ENCODE data around the gene HAUS8. TPM values are rescaled to one million over a fixed set of nuclear protein-coding genes. Genes with fewer than 3 reads are reported as not detected.
"Not testable (repeated sequence)": the region's sequence is repeated elsewhere in the genome, so short reads cannot be mapped to it uniquely, and the experiment has no call there.

The HAUS8 gene
- total RNA-seq, 1 experiment from 2014 or later: 16.1 TPM

DNA sequence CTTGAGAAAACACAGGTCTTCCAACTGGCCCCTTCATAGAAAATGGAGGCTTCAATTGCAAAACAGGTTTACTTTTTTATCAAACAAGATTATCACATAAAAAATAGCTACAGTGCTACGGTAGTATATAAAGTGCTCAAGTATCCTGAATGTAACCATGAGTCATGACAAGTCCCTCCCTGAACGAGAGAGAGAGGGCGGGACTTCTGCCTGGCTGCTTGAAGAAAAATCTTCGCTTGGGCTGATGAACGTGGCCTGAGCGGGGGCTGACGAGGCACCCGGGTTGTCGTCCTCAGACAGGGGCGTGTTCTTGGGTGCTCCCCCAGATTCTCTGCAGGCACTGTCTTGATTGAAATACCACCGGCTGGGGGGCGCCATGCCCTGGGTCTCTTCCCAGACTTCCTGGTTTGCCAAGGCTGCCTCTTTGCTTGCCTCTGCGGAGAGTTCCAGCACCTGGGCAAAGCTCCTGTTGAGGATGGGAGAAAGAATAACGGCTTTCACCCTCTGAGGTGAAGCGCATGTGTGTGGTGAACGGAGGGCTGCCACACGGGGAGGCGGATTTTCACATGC, 25.5 kb downstream of the HAUS8 start:
- in situ Hi-C loops (cut with HindIII; ENCODE audit: low sequenced_read_pairs): no loop called here
- DNase-seq (ENCODE audit: low spot score): no peak

GRCh38 chr19:17048885-17049453, 26.3 kb downstream of the HAUS8 start:
- DNase-seq (ENCODE audit: low spot score): no peak
- in situ Hi-C loops (cut with HindIII; ENCODE audit: low sequenced_read_pairs): no loop called here

DNA sequence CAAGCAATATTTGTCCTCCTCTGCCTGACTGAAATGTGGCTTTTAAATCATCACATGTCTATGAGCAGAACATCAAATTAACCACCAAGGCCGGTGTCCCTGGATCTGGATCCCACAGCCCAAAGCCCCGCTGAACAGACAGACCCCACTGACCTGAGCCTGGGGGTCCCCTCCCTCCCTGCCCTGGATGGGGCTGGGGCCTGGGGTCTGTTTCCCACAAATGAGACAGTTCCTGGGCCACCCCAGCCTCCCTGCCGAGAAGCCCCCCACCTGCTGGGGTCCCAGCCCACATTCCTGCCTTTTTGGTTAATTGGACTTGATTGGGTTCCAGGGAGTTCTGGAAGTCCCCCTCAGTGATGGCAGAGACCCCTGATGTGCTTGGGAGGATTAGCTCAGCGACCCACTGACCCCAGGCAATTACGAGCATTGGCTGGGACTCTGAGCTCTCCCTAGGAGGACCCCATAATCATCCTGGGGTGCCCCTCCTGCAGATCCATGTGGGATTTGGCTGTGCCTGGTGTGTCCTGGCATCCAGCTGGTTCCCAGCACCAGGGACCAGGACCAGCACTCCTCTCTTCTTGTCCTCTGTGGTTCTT, 29.2 kb downstream of the HAUS8 start:
- in situ Hi-C loops (cut with HindIII; ENCODE audit: low sequenced_read_pairs): no loop called here
- no peak for DNase-seq (ENCODE audit: low spot score)

DNA sequence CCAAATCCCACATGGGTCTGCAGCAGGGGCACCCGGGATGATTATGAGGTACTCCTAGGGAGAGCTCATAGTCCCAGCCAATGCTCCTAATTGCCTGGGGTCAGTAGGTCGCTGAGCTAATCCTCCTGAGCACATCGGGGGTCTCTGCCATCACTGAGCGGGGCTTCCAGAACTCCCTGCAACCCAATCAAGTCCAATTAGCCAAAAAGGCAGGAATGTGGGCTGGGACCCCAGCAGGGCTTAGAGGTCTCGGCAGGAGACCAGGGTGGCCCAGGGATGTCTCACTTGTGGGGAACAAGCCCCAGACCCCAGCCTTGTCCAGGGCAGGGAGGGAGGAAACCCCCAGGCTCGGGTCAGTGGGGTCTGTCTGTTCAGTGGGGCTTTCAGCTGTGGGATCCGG, 31.5 kb downstream of the HAUS8 start:
- in situ Hi-C loops (cut with HindIII; ENCODE audit: low sequenced_read_pairs): no loop called here
- DNase-seq (ENCODE audit: low spot score): no peak

DNA sequence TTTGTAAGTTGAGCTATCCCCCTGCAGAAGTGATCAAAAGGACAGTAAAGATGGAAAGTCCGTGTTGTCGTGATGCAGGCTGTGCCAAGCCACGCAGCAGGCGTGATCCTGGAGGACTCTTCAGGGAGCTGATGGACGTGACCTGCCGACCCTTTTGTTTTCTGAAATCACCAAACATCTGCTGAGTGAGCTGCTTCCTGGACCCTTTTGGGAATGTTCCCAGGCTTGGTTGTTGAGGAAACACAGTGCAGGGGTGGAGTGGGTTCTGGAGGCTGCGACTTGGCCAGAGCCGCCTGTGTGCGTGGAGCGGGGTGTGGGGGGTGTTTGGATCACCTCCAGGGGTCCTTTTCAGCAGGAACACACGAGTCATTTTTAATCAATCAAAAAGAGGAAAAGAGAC, 33.3 kb downstream of the HAUS8 start:
- in situ Hi-C loops (cut with HindIII; ENCODE audit: low sequenced_read_pairs): no loop called here
- DNase-seq (ENCODE audit: low spot score): no peak

- in situ Hi-C loops (cut with HindIII; ENCODE audit: low sequenced_read_pairs): no loop called here
Observed at GRCh38 chr19:17037966-17038500, 37.2 kb downstream of the HAUS8 start.

DNA sequence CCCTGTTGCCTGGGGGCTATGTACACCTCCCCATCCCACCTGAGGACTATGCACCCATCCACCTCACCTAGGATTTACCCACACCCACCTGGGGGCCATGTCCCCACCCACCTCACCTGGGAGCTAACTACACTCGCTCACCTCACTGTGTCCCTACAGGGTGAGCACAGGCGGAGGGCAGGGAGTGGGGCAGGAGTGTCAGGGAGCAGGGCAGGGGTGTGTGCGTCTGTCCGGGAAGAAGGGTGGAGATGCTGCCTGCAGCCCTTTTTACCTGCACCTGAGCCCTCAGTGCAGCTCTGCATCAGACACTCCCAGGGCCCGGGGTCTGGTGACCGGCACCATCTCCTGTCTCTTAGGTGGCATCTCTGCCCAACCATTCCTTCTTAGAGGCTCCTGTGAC, 38.1 kb downstream of the HAUS8 start:
- in situ Hi-C loops (cut with HindIII; ENCODE audit: low sequenced_read_pairs): no loop called here
- DNase-seq (ENCODE audit: low spot score): no peak

More at GRCh38 chr19:17037966-17038500, 37.2 kb downstream of the HAUS8 start:
- no peak for DNase-seq (ENCODE audit: low spot score)

- DNase-seq (ENCODE audit: low spot score): no peak
- in situ Hi-C loops (cut with HindIII; ENCODE audit: low sequenced_read_pairs): no loop called here
Observed at GRCh38 chr19:17036640-17037039, 38.6 kb downstream of the HAUS8 start.

DNA sequence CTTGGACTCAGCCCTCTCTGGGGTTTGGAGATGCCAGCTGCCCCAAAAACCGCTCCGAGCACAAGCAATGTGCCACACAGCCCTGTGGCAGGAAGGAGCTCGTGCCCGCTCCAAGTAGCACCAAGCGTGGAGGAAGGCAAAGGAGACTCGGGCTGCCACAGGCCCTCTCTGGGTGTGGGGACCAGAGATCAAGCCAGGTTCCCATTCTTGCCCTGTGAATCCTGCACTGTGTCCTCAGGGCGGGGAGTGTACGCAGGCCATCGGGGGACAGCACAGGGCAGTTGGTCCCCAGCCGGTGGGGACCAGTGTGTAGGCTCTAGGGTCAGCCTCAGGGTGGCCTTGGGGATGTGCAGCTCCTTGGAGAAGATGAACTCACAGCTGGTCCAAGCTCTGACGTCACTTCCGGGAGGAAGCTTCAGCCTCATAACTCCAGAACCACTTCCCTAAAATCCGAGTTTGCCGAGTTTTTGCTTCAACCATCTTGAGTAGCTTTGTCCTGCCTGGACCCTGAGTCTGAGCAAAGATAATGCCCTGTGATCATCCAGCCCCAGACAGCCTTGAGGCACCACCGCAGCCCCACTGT, 39.3 kb downstream of the HAUS8 start:
- no peak for DNase-seq (ENCODE audit: low spot score)
- in situ Hi-C loops (cut with HindIII; ENCODE audit: low sequenced_read_pairs): no loop called here

DNA sequence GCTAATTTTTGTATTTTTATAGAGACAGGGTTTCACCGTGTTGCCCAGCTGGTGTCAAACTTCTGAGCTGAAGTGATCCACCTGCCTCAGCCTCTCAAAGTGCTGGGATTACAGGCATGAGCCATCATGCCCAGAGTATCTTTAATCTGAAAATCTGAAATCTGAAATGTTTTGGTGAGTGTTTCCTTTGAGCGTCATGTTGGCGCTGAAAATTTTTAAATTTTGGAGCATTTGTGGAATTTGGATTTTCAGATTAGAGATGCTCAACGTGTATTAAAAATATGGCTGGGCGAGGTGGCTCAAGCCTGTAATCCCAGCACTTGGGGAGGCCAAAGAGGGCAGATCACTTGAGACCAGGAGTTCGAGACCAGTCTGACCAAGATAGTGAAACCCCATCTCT, 43.5 kb downstream of the HAUS8 start:
- DNase-seq (ENCODE audit: low spot score): no peak
- in situ Hi-C loops (cut with HindIII; ENCODE audit: low sequenced_read_pairs): no loop called here

GRCh38 chr19:17027535-17027975, 47.7 kb downstream of the HAUS8 start:
- DNase-seq (ENCODE audit: low spot score): no peak
- in situ Hi-C loops (cut with HindIII; ENCODE audit: low sequenced_read_pairs): no loop called here

GRCh38 chr19:17026706-17027534, 48.3 kb downstream of the HAUS8 start, which contains the start of gene CPAMD8:
TSS of gene CPAMD8 (minus strand) at chr19:17026810. CDS start at chr19:17026642, 168 bp downstream.
- in situ Hi-C loops (cut with HindIII; ENCODE audit: low sequenced_read_pairs): no loop called here
- no peak for DNase-seq (ENCODE audit: low spot score)

GRCh38 chr19:17025991-17026658, 49.1 kb downstream of the HAUS8 start:
- in situ Hi-C loops (cut with HindIII; ENCODE audit: low sequenced_read_pairs): no loop called here
- no peak for DNase-seq (ENCODE audit: low spot score)

DNA sequence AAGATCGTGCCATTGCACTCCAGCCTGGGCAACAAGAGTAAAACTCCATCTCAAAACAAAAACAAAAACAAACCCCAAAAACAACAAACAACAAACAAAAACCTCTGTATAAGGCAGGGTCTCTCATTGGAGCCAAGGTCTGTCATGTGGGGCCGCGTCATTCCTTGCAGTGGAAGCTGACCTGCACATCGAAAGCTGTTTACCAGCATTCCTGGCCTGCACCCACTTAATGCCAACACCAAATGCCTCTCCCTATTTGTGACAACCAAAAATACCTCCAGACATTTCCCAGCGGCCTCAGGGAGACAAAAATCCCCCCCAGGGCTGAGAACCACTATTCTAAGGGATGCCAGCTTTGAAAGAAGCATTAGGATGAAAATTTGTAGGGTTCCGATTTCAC, 49.9 kb downstream of the HAUS8 start:
- in situ Hi-C loops (cut with HindIII; ENCODE audit: low sequenced_read_pairs): no loop called here
- no peak for DNase-seq (ENCODE audit: low spot score)

GRCh38 chr19:17024941-17025340, 50.3 kb downstream of the HAUS8 start:
- DNase-seq (ENCODE audit: low spot score); in situ Hi-C loops (cut with HindIII; ENCODE audit: low sequenced_read_pairs): not testable (repeated sequence)

- no peak for DNase-seq (ENCODE audit: low spot score)
- in situ Hi-C loops (cut with HindIII; ENCODE audit: low sequenced_read_pairs): no loop called here
Observed at GRCh38 chr19:17023805-17024204, 51.4 kb downstream of the HAUS8 start.

DNA sequence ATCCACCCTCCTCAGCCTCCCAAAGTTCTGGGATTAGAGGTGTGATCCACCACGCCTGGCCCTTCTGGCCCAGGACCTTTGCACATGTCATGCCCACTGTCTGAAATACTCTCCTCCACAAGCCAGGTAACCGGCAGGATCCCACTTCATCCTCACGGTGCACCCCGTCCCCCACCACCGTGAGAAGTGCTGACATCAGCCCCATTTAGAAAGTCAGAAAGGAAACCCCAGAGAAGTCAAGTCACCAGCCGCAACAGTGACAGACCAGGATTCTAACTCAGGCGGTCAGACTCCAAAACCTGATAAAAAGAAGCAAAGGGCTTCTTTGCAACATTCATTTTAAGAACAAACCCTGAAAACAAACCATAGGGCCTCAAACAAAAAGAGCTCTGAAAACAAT, 52.5 kb downstream of the HAUS8 start:
- in situ Hi-C loops (cut with HindIII; ENCODE audit: low sequenced_read_pairs): no loop called here

GRCh38 chr19:17021793-17022590, 53.3 kb downstream of the HAUS8 start:
- DNase-seq (ENCODE audit: low spot score): no peak
- in situ Hi-C loops (cut with HindIII; ENCODE audit: low sequenced_read_pairs): no loop called here

More for the DNA sequence above, 52.5 kb downstream of the HAUS8 start:
- no peak for DNase-seq (ENCODE audit: low spot score)
